SJSA1 (cell line): ENCODE measurements around the gene CFAP97D2. TPM values are rescaled to one million over a fixed set of nuclear protein-coding genes. Genes with fewer than 3 reads are reported as not detected.

Source experiments
- total RNA-seq: library from RNA; depleted of rRNA; stranded (reverse); fragments of >200 nt; shearing (Covaris generic); gene quantifications from 2 replicates; pipeline ENCODE4 v1.2.3, GENCODE V29; 2014; rRNA removed

CFAP97D2 gene
- total RNA-seq, 1 experiment from 2014 or later = 0.08 TPM

Other genes with a start within 250 kb of the CFAP97D2 start
- gene C13orf46, start 205.2 kb upstream of the CFAP97D2 start, total RNA-seq = not detected in 2 replicates
- 17.2 and 19.8 TPM in 2 replicates for gene RASA3, start 46.6 kb upstream of the CFAP97D2 start, total RNA-seq
- 16.5 and 27.2 TPM in 2 replicates for gene CDC16, start 55.6 kb downstream of the CFAP97D2 start, total RNA-seq
- gene UPF3A, start 102.3 kb downstream of the CFAP97D2 start, total RNA-seq = 29.9 and 35.2 TPM in 2 replicates
- gene CHAMP1, start 135.2 kb downstream of the CFAP97D2 start, total RNA-seq = 2.4 and 9.7 TPM in 2 replicates